ENCODE measurements around the gene ADAT2.

Gene ADAT2

DNA sequence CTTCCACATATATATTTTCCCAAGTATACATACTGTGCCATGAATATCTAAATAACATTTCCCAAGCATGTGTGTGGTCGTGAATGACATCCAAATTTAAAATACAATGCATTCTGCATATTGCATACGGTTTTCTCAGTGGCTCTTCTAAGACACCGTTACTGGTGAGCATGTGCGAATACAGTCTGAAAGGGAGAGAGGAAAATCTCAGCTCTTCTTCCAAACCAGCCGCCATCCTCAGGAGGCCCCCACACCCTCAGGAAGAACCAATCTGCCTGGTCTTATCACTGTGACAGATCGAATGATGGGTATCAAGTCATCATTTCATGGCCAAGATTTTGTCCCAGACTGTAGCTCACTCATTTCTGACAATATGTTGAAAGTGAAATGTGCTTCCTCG lies 50.7 kb downstream of the ADAT2 start:
- H3K79me2 ChIP-seq (ENCODE audit: insufficient read depth, low read length): no peaks in the 10 kb centered on the region
- H3K27me3 ChIP-seq (ENCODE audit: low read length): no peaks in the 10 kb centered on the region
- no peak overlapping the region for H3K27ac ChIP-seq (ENCODE audit: low read depth, low read length)
- H3F3A ChIP-seq (ENCODE audit: insufficient read depth): no peaks in the 10 kb centered on the region
- H3K4me3 ChIP-seq (ENCODE audit: insufficient read depth, low read length, poor library complexity, severe bottlenecking): no peak overlapping the region
- no peaks in the 10 kb centered on the region for H4K20me1 ChIP-seq (ENCODE audit: low read depth, low read length)
- TF ChIP-seq, protein P1, sequence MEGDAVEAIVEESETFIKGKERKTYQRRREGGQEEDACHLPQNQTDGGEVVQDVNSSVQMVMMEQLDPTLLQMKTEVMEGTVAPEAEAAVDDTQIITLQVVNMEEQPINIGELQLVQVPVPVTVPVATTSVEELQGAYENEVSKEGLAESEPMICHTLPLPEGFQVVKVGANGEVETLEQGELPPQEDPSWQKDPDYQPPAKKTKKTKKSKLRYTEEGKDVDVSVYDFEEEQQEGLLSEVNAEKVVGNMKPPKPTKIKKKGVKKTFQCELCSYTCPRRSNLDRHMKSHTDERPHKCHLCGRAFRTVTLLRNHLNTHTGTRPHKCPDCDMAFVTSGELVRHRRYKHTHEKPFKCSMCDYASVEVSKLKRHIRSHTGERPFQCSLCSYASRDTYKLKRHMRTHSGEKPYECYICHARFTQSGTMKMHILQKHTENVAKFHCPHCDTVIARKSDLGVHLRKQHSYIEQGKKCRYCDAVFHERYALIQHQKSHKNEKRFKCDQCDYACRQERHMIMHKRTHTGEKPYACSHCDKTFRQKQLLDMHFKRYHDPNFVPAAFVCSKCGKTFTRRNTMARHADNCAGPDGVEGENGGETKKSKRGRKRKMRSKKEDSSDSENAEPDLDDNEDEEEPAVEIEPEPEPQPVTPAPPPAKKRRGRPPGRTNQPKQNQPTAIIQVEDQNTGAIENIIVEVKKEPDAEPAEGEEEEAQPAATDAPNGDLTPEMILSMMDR (IDR thresholded peaks at IDR 0.05; ENCODE audit: insufficient read depth, low read length, poor library complexity, severe bottlenecking): no peak
- H3K9ac ChIP-seq (ENCODE audit: low read length): no peak overlapping the region
- no peaks in the 10 kb centered on the region for H3K36me3 ChIP-seq (ENCODE audit: low read length)
- H3K9me3 ChIP-seq (ENCODE audit: insufficient read depth, low read length): no peaks in the 10 kb centered on the region
- H3K9me2 ChIP-seq (replicated peaks; ENCODE audit: insufficient read depth, low read length): no peaks in the 10 kb centered on the region
- no peak overlapping the region for H3K4me2 ChIP-seq (ENCODE audit: low read depth, low read length, poor library complexity, severe bottlenecking)
- no peak overlapping the region for H2AFZ ChIP-seq (ENCODE audit: low read depth, low read length, severe bottlenecking)

DNA sequence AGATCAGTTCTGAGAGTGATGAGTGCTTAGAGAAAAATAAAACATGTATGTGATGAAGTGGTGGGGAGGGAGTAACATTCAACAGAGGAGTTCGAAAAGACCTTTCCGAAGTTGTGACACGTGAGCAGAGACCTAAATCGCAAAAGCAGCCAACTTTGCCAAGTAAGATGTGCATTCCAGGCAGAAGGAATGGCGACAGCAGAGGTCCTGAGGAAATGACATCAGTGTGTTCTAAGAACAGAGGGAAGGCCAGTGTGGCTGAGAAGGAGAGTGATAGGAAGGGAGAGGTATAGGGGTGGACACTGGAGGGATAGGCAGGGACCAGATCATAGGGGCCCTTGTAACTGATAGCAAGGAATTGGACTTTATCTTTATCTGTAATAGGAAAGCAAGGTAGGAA lies 51.3 kb downstream of the ADAT2 start:
- Histone ChIP-seq H3K36me3 (ENCODE audit: low read length) (no peaks in the 10 kb centered on the region), H4K20me1 (ENCODE audit: low read depth, low read length) (no peaks in the 10 kb centered on the region), H3F3A (ENCODE audit: insufficient read depth) (no peaks in the 10 kb centered on the region), H3K9me3 (ENCODE audit: insufficient read depth, low read length) (no peaks in the 10 kb centered on the region), H3K27me3 (ENCODE audit: low read length) (no peaks in the 10 kb centered on the region), H3K79me2 (ENCODE audit: insufficient read depth, low read length) (no peaks in the 10 kb centered on the region), H3K9me2 (replicated peaks; ENCODE audit: insufficient read depth, low read length) (no peaks in the 10 kb centered on the region), H3K27ac (ENCODE audit: low read depth, low read length) (no peak overlapping the region), H3K4me2 (ENCODE audit: low read depth, low read length, poor library complexity, severe bottlenecking) (no peak overlapping the region), H3K9ac (ENCODE audit: low read length) (no peak overlapping the region), H2AFZ (ENCODE audit: low read depth, low read length, severe bottlenecking) (no peak overlapping the region), H3K4me3 (ENCODE audit: insufficient read depth, low read length, poor library complexity, severe bottlenecking) (no peak overlapping the region)
- TF ChIP-seq, protein P1 (IDR thresholded peaks at IDR 0.05; ENCODE audit: insufficient read depth, low read length, poor library complexity, severe bottlenecking): no peak
- TF ChIP-seq EZH2phosphoT487 (conservative IDR thresholded peaks at IDR 0.05; ENCODE audit: low read length): no peak

DNA sequence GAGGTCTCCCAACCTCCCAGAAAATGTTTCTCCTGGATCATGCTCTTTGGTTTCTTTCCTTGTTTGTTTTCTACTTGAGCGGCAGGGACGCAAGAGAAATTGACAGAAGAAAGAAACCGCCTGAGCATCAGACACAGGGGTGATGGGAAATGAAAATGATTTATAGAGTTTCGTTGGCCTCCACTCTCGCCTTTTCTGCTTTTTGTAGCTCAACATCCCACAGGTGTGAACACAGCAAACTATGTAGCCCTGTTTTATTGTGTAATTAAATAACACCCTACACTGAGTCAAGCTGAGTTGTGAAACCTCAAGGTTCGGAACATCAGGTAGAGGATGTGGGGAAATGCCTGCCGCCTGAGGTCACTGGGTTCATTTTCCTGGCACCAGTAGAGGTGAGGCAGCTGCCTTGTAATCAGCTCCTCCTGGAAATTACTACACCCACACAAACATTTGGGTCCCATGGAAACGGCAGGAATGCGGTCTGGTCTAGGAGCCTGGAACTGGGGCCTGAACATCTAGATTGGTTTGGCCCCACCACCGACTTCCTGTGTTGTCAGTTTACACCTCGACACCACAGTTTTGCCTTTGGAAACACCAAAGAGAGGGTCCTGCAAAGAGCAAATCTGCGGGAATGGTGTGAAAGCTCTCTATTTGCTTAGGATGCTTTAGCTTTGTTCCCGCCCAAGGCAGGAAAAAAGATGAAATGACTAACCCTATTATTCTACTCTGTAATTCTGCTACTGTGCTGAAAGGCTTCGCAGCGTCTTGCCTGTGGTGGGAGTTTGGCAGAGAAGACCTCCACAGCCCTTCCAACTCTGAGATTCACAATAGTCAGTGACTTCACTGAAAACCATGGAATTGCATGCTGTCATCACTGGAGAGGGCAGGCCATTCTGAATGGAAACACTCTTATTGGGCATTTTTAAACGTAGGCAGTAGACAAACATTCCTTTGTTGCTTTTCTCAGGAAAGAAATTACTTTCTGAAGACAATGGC lies 53.0 kb downstream of the ADAT2 start:
- Histone ChIP-seq H3K9ac (ENCODE audit: low read length) (no peak overlapping the region), H3K36me3 (ENCODE audit: low read length) (no peaks in the 10 kb centered on the region), H3K9me2 (replicated peaks; ENCODE audit: insufficient read depth, low read length) (no peaks in the 10 kb centered on the region), H2AFZ (ENCODE audit: low read depth, low read length, severe bottlenecking) (no peak overlapping the region), H3K27ac (ENCODE audit: low read depth, low read length) (no peak overlapping the region), H3K4me3 (ENCODE audit: insufficient read depth, low read length, poor library complexity, severe bottlenecking) (no peak overlapping the region), H3K9me3 (ENCODE audit: insufficient read depth, low read length) (no peaks in the 10 kb centered on the region), H3K27me3 (ENCODE audit: low read length) (no peaks in the 10 kb centered on the region), H3K4me2 (ENCODE audit: low read depth, low read length, poor library complexity, severe bottlenecking) (no peak overlapping the region), H3F3A (ENCODE audit: insufficient read depth) (no peaks in the 10 kb centered on the region), H3K79me2 (ENCODE audit: insufficient read depth, low read length) (no peaks in the 10 kb centered on the region), H4K20me1 (ENCODE audit: low read depth, low read length) (no peaks in the 10 kb centered on the region)
- TF ChIP-seq, protein P1 (IDR thresholded peaks at IDR 0.05; ENCODE audit: insufficient read depth, low read length, poor library complexity, severe bottlenecking): no peak
- no peak for TF ChIP-seq EZH2phosphoT487 (conservative IDR thresholded peaks at IDR 0.05; ENCODE audit: low read length)
